Activated T-cell treated with anti-CD3 and anti-CD28 coated beads, Interleukin-2, amount 50 U/mL, for 24 hours (primary cell): Measurements from ENCODE around the gene SULT1A3.
"Not testable (repeated sequence)": the region's sequence is repeated elsewhere in the genome, so short reads cannot be mapped to it uniquely, and the experiment has no call there.

Experiments
- DNase-seq: peaks from one replicate; pipeline ENCODE4 v3.0.0-alpha.2; 2020
- H3K27ac Mint-ChIP-seq: 2 replicates; pipeline ENCODE4 v1.8.0; 2020; ENCODE audit warnings: mild to moderate bottlenecking, mixed read lengths
- H3K27me3 Mint-ChIP-seq: 2 replicates; pipeline ENCODE4 v1.8.0; 2020; ENCODE audit warnings: mixed read lengths
- H3K36me3 Mint-ChIP-seq: 2 replicates; pipeline ENCODE4 v1.8.0; 2020; ENCODE audit warnings: low read depth, mixed read lengths
- H3K4me1 Mint-ChIP-seq: 2 replicates; pipeline ENCODE4 v1.8.0; 2020; ENCODE audit warnings: low read depth, mixed read lengths
- H3K4me3 Mint-ChIP-seq: 2 replicates; pipeline ENCODE4 v1.8.0; 2020; ENCODE audit warnings: mild to moderate bottlenecking, moderate library complexity, mixed read lengths
- H3K9me3 Mint-ChIP-seq: 2 replicates; pipeline ENCODE4 v1.8.0; 2020; ENCODE audit warnings: mixed read lengths

SULT1A3 gene

GRCh38 chr16:30197001-30197400 is 2.1 kb upstream of the SULT1A3 start:
- not testable (repeated sequence) for H3K36me3 Mint-ChIP-seq, DNase-seq, H3K27ac Mint-ChIP-seq, H3K4me1 Mint-ChIP-seq, H3K4me3 Mint-ChIP-seq, H3K9me3 Mint-ChIP-seq, H3K27me3 Mint-ChIP-seq

GRCh38 chr16:30199608-30200343 is 721 bp downstream of the SULT1A3 start:
- H3K27me3 Mint-ChIP-seq, H3K4me3 Mint-ChIP-seq, H3K36me3 Mint-ChIP-seq, H3K9me3 Mint-ChIP-seq, H3K4me1 Mint-ChIP-seq, DNase-seq, H3K27ac Mint-ChIP-seq: not testable (repeated sequence)

- H3K4me3 Mint-ChIP-seq, H3K4me1 Mint-ChIP-seq, H3K27me3 Mint-ChIP-seq, H3K9me3 Mint-ChIP-seq, H3K36me3 Mint-ChIP-seq, H3K27ac Mint-ChIP-seq: not testable (repeated sequence)
- DNase-seq = peak; percentile 53
These were observed 6.6 kb downstream of the SULT1A3 start for GRCh38 chr16:30205541-30206236.

GRCh38 chr16:30206252-30206651 is 7.2 kb downstream of the SULT1A3 start:
- not testable (repeated sequence) for H3K27ac Mint-ChIP-seq, H3K36me3 Mint-ChIP-seq, DNase-seq, H3K27me3 Mint-ChIP-seq, H3K9me3 Mint-ChIP-seq, H3K4me3 Mint-ChIP-seq, H3K4me1 Mint-ChIP-seq

- H3K4me3 Mint-ChIP-seq, H3K4me1 Mint-ChIP-seq, H3K9me3 Mint-ChIP-seq, H3K27ac Mint-ChIP-seq, H3K36me3 Mint-ChIP-seq, H3K27me3 Mint-ChIP-seq: not testable (repeated sequence)
- DNase-seq = peak; percentile 26
These were observed 8.1 kb downstream of the SULT1A3 start for GRCh38 chr16:30207063-30207704.

GRCh38 chr16:30209032-30209431 is 10.0 kb downstream of the SULT1A3 start:
- H3K4me3 Mint-ChIP-seq, H3K4me1 Mint-ChIP-seq, H3K9me3 Mint-ChIP-seq, H3K36me3 Mint-ChIP-seq, H3K27ac Mint-ChIP-seq, H3K27me3 Mint-ChIP-seq: not testable (repeated sequence)
- DNase-seq = peak; percentile 26

- not testable (repeated sequence) for H3K9me3 Mint-ChIP-seq, H3K36me3 Mint-ChIP-seq, H3K27ac Mint-ChIP-seq, H3K4me1 Mint-ChIP-seq, H3K27me3 Mint-ChIP-seq, H3K4me3 Mint-ChIP-seq, DNase-seq
These were observed 12.4 kb downstream of the SULT1A3 start for GRCh38 chr16:30211414-30211813.

GRCh38 chr16:30217082-30217481 is 18.0 kb downstream of the SULT1A3 start:
- H3K27me3 Mint-ChIP-seq, H3K4me3 Mint-ChIP-seq, H3K4me1 Mint-ChIP-seq, H3K27ac Mint-ChIP-seq, H3K9me3 Mint-ChIP-seq, H3K36me3 Mint-ChIP-seq: not testable (repeated sequence)
- DNase-seq = peak; percentile 17

- not testable (repeated sequence) for H3K4me1 Mint-ChIP-seq, DNase-seq, H3K4me3 Mint-ChIP-seq, H3K36me3 Mint-ChIP-seq, H3K27ac Mint-ChIP-seq, H3K9me3 Mint-ChIP-seq, H3K27me3 Mint-ChIP-seq
These were observed 49.3 kb downstream of the SULT1A3 start, which contains the start of gene NPIPB13 for GRCh38 chr16:30248379-30248778. Gene NPIPB13 (minus strand): TSS chr16:30248479. CDS start chr16:30245573, 2,906 bp downstream.
